GM21423 (cell line): ENCODE measurements around the gene RPS19BP1.
"Not testable (repeated sequence)": the region's sequence is repeated elsewhere in the genome, so short reads cannot be mapped to it uniquely, and the experiment has no call there.

Experiments
- ATAC-seq: cut with Tn5 transposase; IDR thresholded peaks from one replicate; pipeline ENCODE4 v1.9.1; 2021; ENCODE audit warnings: mild to moderate bottlenecking, moderate library complexity; ENCODE audit not compliant: unreplicated experiment

RPS19BP1 gene

DNA sequence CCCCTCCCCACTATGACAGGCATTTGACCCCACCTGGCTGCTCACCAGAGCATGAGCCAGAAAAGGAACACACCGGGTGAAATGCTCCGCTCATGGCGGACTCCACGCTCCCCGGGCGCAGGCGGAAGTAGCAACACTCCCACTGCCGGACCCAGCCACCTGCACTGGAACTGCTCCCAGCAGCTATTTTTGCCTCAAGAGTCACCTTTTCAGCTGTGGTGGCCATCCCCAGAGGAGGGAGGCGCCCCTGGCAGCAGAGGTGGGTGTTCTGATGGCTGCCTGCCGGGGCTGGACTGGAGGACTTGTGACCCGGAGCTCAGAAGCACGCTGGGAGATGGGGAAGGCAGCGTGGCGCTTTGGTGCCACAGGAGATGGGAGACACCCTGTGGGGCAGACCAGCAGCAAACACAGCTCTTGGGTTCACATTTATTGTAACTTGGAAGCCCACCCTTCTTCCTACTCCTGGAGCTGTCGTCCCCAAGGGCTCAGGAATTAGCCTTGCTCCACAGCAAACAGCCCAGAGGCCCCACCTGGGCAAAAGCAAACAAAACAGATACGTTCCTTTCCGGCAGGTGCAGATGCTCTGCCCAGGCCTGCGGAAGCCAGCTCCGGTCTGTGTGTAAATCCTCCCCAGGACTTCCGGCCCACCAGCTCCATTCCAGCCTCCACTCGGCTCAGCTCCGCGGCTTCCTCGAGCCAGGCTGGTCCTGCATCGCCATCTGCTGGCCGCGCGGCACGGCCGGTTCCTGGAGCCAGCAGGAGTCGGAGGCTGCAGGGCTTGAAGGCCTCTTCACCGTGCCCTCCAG lies 3.7 kb downstream of the RPS19BP1 start:
- ATAC-seq = no peak

DNA sequence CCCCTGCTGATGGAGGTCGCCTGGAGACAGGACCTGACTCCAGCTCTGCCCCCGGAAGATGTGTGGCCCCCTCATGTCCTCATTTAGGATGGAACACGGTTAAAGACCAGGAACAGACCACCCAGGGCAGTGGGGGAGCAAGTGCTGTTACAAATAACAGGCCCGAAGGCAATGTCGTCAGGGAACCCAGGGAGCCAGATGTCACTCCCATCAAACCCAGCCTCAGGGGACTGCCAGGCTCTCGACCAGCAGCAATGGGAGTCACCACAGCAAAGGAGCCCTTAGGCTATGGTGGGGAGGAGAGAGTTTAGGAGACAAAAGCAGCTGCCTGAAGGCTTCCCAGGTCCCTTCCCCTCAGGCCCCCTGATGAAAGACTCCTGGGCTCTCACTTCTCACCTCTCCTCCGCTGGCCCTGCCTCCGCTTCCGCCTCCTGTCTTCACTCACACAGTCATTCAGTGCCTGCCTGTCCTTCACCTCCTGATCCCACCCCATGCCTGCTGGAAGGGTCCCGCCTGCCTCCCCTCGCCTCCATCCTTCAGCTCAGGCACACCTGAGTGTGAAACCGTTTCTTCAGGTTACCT lies 4.4 kb downstream of the RPS19BP1 start:
- ATAC-seq = no peak

GRCh38 chr22:39527481-39527961 lies 5.0 kb downstream of the RPS19BP1 start:
- ATAC-seq = no peak

DNA sequence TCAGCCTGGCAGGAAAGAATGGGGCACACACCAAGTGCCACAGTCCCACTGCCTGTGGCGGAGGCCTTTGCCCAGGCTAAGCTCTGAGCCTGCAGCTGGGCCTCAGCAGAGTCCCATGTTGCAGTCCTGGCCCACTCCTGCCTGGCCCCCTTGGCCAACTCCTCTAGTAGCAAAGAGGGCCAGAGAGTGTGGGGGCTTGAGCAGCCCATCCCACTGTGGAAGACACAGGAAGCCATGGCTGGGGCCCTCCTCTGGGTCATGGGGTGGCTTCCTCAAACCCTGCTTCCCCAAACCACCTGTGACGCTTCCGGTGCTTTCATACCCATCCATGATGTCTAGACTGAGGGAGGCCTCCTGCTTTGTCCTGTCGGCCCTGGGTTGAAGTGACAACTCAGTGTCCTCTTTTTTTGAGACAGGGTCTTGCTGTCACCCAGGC lies 5.8 kb downstream of the RPS19BP1 start:
- ATAC-seq = no peak

GRCh38 chr22:39525658-39525975 lies 6.9 kb downstream of the RPS19BP1 start:
- ATAC-seq = no peak

DNA sequence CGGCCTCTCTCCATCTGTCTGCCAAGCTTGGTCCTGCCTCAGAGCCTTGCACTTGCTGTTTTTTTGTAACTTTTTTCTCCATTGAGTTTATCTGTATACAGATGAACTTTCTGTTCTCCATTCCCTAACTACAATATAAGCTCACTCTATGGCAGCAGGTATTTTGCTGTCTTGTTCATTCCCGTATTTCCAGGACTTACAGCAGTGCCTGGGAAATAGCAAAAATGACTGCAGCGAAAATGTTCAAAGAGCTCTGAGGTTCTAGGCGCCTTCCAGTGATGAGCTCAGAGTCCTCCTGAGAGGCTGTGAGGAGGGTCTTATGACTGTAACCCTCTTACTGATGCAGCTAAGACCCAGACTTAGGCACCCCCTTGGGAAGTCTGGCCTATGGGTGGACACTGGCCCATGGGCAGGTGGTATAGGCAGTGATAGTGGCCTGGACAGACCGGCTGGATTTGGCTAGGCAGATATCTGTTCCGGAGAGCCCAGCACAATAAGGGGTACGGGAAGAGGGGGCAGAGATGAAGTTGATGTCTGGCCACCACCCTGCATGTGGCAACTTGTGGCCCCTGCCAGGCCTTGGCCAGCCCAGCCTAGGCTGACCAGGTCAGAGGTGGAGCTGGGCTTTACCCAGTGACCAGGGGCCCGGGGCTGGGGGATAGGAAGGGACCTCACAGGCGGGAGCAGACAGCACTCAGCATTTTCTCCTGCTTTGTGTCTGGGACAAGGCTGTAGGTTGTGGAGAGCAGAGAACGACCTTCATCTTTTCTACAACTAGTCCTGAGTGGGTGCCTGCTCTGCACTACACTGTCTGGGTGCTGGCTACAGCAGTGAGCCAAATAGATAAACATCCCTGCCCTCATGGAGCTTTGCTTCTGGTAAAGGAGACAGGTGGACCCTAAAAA lies 7.5 kb downstream of the RPS19BP1 start:
- ATAC-seq = no peak

GRCh38 chr22:39524089-39524752 lies 8.3 kb downstream of the RPS19BP1 start:
- no peak for ATAC-seq

DNA sequence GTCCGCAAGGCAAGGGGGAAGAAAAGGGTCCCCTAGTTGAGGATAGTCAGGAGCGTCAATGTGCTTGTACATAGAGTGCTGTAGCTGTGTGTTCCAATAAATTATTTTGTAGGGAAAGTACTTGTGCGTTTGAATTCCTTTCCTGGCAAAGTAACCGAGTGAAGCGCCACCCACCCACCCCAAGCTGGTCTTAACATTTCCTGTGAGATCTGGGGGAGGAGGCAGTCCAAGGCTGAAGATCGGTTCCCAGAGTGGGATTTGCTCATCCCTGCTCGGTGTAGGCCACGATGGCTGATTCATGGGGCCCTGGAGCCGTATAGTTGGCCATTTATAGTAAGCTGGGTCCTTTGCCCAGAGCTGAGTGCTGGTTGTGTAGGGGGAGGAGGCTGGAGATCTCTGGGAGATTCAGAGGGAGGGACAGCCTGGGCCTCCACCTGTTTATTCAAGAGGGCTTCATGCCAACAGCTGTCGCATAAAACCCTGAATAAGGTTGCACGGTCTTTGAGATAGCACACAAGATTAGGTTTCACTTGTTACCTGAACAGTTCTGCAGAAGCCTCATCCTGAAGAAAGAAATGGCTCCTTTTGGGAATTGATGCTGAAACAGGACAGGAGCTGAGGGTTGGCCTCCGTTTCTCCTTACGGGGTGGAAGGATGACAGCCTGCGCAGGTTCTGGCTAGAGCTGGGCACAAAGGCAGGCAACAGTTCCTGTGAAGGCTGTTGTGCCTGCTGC lies 9.8 kb downstream of the RPS19BP1 start:
- no peak for ATAC-seq

DNA sequence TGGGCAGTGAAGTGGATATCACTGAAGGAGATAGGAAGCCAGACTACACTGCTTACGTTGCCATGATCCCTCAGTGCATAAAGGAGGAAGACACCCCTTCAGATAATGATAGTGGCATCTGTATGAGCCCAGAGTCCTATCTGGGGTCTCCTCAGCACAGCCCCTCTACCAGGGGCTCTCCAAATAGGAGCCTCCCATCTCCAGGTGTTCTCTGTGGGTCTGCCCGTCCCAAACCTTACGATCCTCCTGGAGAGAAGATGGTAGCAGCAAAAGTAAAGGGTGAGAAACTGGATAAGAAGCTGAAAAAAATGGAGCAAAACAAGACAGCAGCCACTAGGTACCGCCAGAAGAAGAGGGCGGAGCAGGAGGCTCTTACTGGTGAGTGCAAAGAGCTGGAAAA lies 10.5 kb downstream of the RPS19BP1 start:
- ATAC-seq = not testable (repeated sequence)

- ATAC-seq = peak; percentile 12
Measured at GRCh38 chr22:39521106-39521885, 11.3 kb downstream of the RPS19BP1 start.

DNA sequence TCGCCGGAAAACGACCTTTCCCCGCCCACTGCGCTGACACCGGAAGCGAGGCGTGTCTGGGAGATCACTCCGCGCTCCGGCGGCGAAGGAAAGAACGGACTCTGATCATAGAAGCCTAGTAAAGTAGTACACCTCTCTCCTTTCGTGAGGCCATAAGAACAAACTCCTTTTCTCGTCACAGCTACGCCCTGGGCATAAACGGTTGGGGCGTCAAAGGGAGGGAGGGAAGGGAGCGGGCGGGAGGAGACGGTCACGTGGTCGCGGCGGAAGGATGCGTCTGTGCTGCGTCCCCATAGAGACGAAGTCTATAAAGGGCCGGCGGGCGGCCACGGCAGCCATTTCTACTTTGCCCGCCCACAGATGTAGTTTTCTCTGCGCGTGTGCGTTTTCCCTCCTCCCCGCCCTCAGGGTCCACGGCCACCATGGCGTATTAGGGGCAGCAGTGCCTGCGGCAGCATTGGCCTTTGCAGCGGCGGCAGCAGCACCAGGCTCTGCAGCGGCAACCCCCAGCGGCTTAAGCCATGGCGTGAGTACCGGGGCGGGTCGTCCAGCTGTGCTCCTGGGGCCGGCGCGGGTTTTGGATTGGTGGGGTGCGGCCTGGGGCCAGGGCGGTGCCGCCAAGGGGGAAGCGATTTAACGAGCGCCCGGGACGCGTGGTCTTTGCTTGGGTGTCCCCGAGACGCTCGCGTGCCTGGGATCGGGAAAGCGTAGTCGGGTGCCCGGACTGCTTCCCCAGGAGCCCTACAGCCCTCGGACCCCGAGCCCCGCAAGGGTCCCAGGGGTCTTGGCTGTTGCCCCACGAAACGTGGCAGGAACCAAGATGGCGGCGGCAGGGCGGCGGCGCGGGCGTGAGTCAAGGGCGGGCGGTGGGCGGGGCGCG lies 12.1 kb downstream of the RPS19BP1 start, which contains the start of gene ATF4:
TSS of gene ATF4 (plus strand) at position 337 of the 880 bp plus-strand sequence. CDS start 884 bp downstream, outside the sequence.
- ATAC-seq = peak; percentile 36

DNA sequence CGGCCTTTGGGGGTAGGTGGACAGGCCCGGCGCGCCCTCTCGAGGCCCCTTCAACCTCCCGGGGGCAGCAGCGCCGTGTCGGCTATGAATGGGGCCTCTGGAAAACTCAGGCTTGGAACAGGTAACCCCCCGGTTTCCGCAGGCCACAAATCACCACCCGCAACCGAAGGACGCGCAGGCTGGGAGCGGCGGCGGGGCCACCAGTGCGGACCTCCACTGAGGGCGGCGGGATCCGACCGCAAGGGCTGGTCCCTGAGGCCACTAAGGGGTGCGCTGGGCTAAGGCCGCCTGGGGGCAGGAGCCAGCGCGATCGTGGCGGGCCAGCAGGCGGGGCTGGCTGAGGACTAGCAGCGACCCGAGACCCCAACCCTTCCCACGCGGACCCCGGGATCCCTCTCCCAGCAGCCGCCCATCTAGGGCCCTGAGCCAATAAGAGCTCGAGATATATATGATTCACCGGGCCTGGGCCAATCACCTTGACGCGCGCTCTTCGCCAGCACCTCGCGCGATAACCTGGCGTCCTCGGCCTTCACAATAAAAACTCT lies 12.8 kb downstream of the RPS19BP1 start:
- ATAC-seq = peak; percentile 80

DNA sequence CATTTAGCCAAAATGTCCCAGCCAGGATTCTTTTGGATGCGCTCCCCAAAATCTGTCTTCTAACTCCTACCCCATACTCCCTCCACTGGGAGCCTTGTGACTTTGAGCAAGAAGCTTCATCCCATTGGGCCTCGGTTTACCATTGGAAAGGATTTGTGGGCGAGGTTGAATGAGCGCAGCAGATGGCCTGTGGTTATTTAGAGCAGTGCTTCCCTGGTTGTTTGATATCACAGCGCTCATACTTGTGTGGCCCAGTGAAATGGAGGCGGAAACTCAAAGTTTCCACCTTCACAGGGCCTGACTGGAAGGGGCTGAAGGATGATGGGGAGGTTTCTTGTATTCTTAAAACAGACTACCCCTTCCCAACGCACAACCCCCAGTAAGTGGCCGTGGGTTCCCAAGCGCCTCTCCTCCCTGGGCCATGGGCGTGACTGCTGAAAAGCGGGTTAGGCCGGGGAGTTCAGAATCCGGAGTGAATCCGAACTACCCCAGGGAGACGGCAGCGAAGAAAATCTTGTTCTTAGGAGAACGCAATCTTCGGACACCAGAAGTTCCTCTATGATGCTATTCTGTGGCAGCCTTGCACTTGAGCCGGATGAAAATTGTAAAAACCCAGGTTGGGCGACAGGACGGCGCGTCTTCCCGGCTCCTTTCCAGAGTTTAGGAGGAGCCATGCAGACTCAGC lies 13.4 kb downstream of the RPS19BP1 start:
- no peak for ATAC-seq

- no peak for ATAC-seq
Measured at GRCh38 chr22:39518144-39518786, 14.3 kb downstream of the RPS19BP1 start.

- no peak for ATAC-seq
Measured at GRCh38 chr22:39517470-39517869, 15.1 kb downstream of the RPS19BP1 start.

DNA sequence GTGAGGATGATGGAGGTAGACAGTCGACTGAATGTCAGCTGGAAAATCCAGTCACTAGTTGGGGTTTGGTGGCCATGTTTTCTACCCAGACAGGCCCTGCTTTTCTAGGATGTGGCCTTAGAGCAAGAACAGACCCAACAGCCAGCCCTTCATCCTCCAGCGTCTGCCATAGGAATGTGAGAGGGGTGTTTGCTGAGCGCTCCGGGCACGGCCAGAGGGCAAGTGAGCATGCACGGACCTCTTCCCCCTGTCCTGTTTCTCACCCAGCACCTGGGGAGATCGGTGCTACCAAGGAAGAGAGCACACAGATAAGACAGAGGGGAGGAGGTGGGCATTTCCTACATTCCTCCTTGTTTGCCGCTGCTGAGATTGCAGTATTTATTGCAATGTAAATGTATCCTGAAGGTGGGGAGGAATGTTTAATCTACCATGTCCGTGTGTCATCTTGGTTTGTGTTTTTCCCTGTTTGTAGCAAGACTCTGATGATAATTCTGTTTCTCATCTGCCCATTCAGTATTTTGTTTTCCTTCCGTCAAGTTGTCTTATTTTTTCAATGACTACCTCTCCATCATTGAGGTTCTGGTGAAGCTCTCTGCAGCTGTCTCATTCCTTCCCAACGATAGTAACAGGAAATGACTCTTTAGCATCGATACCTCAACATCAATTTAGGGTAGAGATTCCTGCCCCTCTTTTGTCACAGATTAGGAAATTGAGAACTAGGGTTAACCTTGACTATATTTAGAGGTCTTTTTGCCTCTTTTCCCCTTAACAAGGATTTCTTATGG lies 17.1 kb downstream of the RPS19BP1 start:
- no peak for ATAC-seq
